ENCODE measurements around the gene GHRHR. TPM values are rescaled to one million over a fixed set of nuclear protein-coding genes. Genes with fewer than 3 reads are reported as not detected.

The GHRHR gene
- total and polyA plus RNA-seq, 10 of the 15 experiments (the other 5 are each of a cell fraction or from before 2014, with no cell fraction given) = not detected

DNA sequence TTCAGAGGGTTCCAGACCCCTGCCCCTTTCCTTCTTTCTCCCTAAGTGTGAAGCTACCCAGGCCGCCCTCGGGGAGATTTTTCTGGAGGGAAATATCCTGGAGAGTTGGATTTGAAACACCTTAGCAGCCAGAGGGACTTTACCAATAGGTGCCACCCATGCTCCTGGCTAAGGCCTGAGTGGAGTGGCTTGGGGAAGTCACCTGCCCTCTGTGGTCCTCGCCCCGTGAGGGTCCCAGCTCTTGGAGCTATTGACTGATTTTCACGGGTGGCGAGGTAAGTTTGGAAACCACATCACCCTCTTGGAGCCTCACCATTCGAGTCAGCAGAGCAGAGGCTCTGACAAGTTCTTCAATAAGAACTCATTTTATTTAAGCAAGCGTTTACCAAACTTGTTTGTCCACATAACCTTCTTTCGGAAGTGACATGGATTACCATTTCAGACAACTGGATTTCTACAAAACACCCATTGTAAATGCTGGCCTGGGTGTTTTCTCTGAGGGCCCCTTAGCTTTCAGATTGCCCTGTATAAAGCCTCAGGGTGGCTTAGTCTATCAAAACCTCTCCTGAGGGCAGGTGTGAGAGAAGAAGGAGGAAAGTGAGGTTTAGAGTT is 31.7 kb upstream of the GHRHR start:
- in situ Hi-C loops (cut with MboI) (no loop called here), intact Hi-C loops (cut with micrococcal nuclease; ENCODE audit: unreplicated experiment) (no loop called here)
- Histone ChIP-seq H3K9ac (ENCODE audit: control insufficient read depth, insufficient read depth, low read length) (no peak overlapping the region), H4K20me1 (ENCODE audit: control insufficient read depth, insufficient read depth) (no peaks in the 10 kb centered on the region), H3K9me3 (replicated peaks; ENCODE audit: control insufficient read depth, insufficient read depth, low read length) (no peaks in the 10 kb centered on the region; the same call in 2 of the 3 replicates), H2AFZ (ENCODE audit: control insufficient read depth, low read depth, low read length) (no peak overlapping the region), H3K4me2 (ENCODE audit: control insufficient read depth, insufficient read depth) (no peak overlapping the region), H3K27ac (ENCODE audit: control insufficient read depth, insufficient read depth) (no peak overlapping the region), H3K79me2 (ENCODE audit: control insufficient read depth, insufficient read depth, low read length) (no peaks in the 10 kb centered on the region), H3K4me3 (no peak overlapping the region), H3K36me3 (ENCODE audit: control insufficient read depth in 2 of 2, insufficient read depth in 2 of 2, low read length in 1 of 2) (no peaks in the 10 kb centered on the region), H3K27me3 (replicated peaks in 1 of 2; ENCODE audit: control insufficient read depth in 2 of 2, insufficient read depth in 2 of 2, low read length in 1 of 2) (peaks cover 0 to 6% of the 10 kb centered on the region in 2 experiments; a peak in 3 of 4 replicates), H3K4me1 (ENCODE audit: control insufficient read depth, insufficient read depth, low read length) (no peaks in the 10 kb centered on the region)
- ATAC-seq (no peak), DNase-seq (ENCODE audit: low read depth, low spot score) (no peak), FAIRE-seq (no peak)
- no peak for TF ChIP-seq JUNB (IDR thresholded peaks at IDR 0.05)
- no peak for TF ChIP-seq NR2F1 (conservative IDR thresholded peaks at IDR 0.05)
- TF ChIP-seq SIX5 (IDR thresholded peaks at IDR 0.05; ENCODE audit: low read depth, low read length, severe bottlenecking) = no peak
- TF ChIP-seq RAD21 (IDR thresholded peaks at IDR 0.05; ENCODE audit: insufficient read depth, low read depth, low read length) = no peak
- TF ChIP-seq, protein P1, sequence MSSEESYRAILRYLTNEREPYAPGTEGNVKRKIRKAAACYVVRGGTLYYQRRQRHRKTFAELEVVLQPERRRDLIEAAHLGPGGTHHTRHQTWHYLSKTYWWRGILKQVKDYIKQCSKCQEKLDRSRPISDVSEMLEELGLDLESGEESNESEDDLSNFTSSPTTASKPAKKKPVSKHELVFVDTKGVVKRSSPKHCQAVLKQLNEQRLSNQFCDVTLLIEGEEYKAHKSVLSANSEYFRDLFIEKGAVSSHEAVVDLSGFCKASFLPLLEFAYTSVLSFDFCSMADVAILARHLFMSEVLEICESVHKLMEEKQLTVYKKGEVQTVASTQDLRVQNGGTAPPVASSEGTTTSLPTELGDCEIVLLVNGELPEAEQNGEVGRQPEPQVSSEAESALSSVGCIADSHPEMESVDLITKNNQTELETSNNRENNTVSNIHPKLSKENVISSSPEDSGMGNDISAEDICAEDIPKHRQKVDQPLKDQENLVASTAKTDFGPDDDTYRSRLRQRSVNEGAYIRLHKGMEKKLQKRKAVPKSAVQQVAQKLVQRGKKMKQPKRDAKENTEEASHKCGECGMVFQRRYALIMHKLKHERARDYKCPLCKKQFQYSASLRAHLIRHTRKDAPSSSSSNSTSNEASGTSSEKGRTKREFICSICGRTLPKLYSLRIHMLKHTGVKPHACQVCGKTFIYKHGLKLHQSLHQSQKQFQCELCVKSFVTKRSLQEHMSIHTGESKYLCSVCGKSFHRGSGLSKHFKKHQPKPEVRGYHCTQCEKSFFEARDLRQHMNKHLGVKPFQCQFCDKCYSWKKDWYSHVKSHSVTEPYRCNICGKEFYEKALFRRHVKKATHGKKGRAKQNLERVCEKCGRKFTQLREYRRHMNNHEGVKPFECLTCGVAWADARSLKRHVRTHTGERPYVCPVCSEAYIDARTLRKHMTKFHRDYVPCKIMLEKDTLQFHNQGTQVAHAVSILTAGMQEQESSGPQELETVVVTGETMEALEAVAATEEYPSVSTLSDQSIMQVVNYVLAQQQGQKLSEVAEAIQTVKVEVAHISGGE (CRISPR knock-in tag; IDR thresholded peaks at IDR 0.05) = no peak
- no peak for TF ChIP-seq SMC3 (IDR thresholded peaks at IDR 0.05; ENCODE audit: borderline replicate concordance, low read length)
- TF ChIP-seq KLF5 (IDR thresholded peaks at IDR 0.05; ENCODE audit: partially characterized antibody) = no peak
- no peak for TF ChIP-seq RFX5 (IDR thresholded peaks at IDR 0.05; ENCODE audit: low read depth, low read length)
- TF ChIP-seq EGR1 (IDR thresholded peaks at IDR 0.05; ENCODE audit: borderline replicate concordance in 1 of 2, low read depth in 2 of 2, low read length in 2 of 2) = no peak
- no peak for TF ChIP-seq SREBF2 (IDR thresholded peaks at IDR 0.05; ENCODE audit: low read length)
- TF ChIP-seq ZZZ3 (IDR thresholded peaks at IDR 0.05; ENCODE audit: control insufficient read depth, insufficient read length, low read depth) = no peak
- RAD21 ChIA-PET (ENCODE audit: unreplicated experiment) = no interaction called here
- no TSS peak for BruUV-seq (replicated peaks)
- POLR2A ChIA-PET = no interaction called here
- SMC1A ChIA-PET (ENCODE audit: uncharacterized antibody, unreplicated experiment) = no interaction called here
- 14% methylated on average over 9 of the region's 9 CpGs for WGBS (ENCODE audit: insufficient coverage, insufficient replicate concordance, low lambda C conversion rate, missing lambda C conversion rate)
- CTCF ChIA-PET = no interaction called here

All from GM12878 (cell line).